A549 (cell line): ENCODE measurements around the gene PTGER3. TPM values are rescaled to one million over a fixed set of nuclear protein-coding genes. Genes with fewer than 3 reads are reported as not detected.
A peak's percentile ranks its signal among the peaks of the same experiment; 100 is the strongest.

Source experiments
- ATAC-seq, 2 experiments: fragments of 200-7000 bp in 1 of 2; fragments of >200 bp in 1 of 2; cut with Nextera tagmentation in 1 of 2; cut with Tn5 transposase in 1 of 2; 3 replicates each; pipeline versions ENCODE4 v1.8.0 to v1.9.1; 2018 to 2020; ENCODE audit warnings: mild to moderate bottlenecking in 1 of 2, moderate library complexity in 1 of 2
- CTCF ChIA-PET: fragments of 300-600 bp; sonication (Branson Sonifier 250); formaldehyde crosslinking; extraction: SDS; loops from one replicate; lab custom pipeline; 2021; ENCODE audit warnings: antibody characterized with exemption, inconsistent platforms; lab: Yijun Ruan, JAX
- POLR2A ChIA-PET: fragments of 350-600 bp; formaldehyde crosslinking; extraction: SDS; loops from one replicate; lab custom pipeline; 2021; ENCODE audit warnings: antibody characterized with exemption, inconsistent platforms; lab: Yijun Ruan, JAX
- DNase-seq, 2 experiments: peaks; one replicate each; pipeline versions ENCODE4 v3.0.0 to v3.0.0-alpha.2; 2011 to 2016; ENCODE audit warnings: low read depth in 1 of 2, low spot score in 1 of 2
- FAIRE-seq: peaks from 2 replicates; lab custom pipeline; 2011; peaks lifted over from hg19 to GRCh38; lab: Jason Lieb, UNC
- H3K27ac ChIP-seq, 2 experiments: fragments of >200 bp; sonication (Bioruptor Twin); formaldehyde crosslinking; 3 replicates each; pipeline ENCODE4 v1.5.1; 2016 to 2017
- H3K4me1 ChIP-seq: fragments of >200 bp; sonication (Bioruptor Twin); formaldehyde crosslinking; 3 replicates; pipeline ENCODE4 v1.6.1; 2016
- H3K4me2 ChIP-seq: fragments of >200 bp; sonication (Bioruptor Twin); formaldehyde crosslinking; 3 replicates; pipeline ENCODE4 v1.6.1; 2016
- H3K4me3 ChIP-seq: fragments of >200 bp; sonication (Bioruptor Twin); formaldehyde crosslinking; 3 replicates; pipeline ENCODE4 v1.5.1; 2016
- H3K9me3 ChIP-seq: fragments of >200 bp; sonication (Bioruptor Twin); formaldehyde crosslinking; 3 replicates; pipeline ENCODE4 v1.6.1; 2016
- ATOH8 ChIP-seq: fragments of 250-450 bp; sonication (Bioruptor Pico); IDR thresholded peaks from 2 replicates; pipeline ENCODE4 v1.5.0; 2020; ENCODE audit warnings: low read depth, mild to moderate bottlenecking, moderate library complexity
- CBX8 ChIP-seq: fragments of 200-600 bp; sonication (generic); IDR thresholded peaks from 2 replicates; pipeline ENCODE4 v1.6.1; 2016
- CHD2 ChIP-seq: fragments of 150-350 bp; IDR thresholded peaks from 2 replicates; pipeline ENCODE4 v1.6.1; 2014; ENCODE audit warnings: low read length; ENCODE audit not compliant: partially characterized antibody
- CHD4 ChIP-seq: fragments of 200-600 bp; sonication (generic); IDR thresholded peaks from 2 replicates; pipeline ENCODE4 v1.6.1; 2016; ENCODE audit warnings: antibody characterized with exemption, mild to moderate bottlenecking, borderline replicate concordance
- EHF ChIP-seq: fragments of 250-450 bp; sonication (Bioruptor Pico); IDR thresholded peaks from 2 replicates; pipeline ENCODE4 v1.5.0; 2020; ENCODE audit warnings: mild to moderate bottlenecking
- EHMT2 ChIP-seq: fragments of 200-600 bp; sonication (generic); IDR thresholded peaks from 2 replicates; pipeline ENCODE4 v1.6.1; 2016; ENCODE audit warnings: antibody characterized with exemption, low read depth, mild to moderate bottlenecking, moderate library complexity
- ESRRA ChIP-seq: fragments of 150-350 bp; IDR thresholded peaks from 2 replicates; pipeline ENCODE4 v1.6.1; 2014; ENCODE audit warnings: mild to moderate bottlenecking, low read length, borderline replicate concordance
- FOSB ChIP-seq: fragments of 250-450 bp; sonication (Bioruptor Pico); IDR thresholded peaks from 2 replicates; pipeline ENCODE4 v1.5.0; 2020; ENCODE audit warnings: mild to moderate bottlenecking, moderate library complexity
- FOSL2 ChIP-seq, 2 experiments: fragments of 450-650 bp in 1 of 2; fragments of >200 bp in 1 of 2; sonication (Bioruptor Twin) in 1 of 2; formaldehyde crosslinking; IDR thresholded peaks; 2 replicates each; pipeline versions ENCODE4 v1.5.0 to v1.6.1; 2016 to 2020; ENCODE audit warnings: mild to moderate bottlenecking in 1 of 2, moderate library complexity in 1 of 2
- FOXS1 ChIP-seq: fragments of 250-450 bp; sonication (Bioruptor Pico); IDR thresholded peaks from 2 replicates; pipeline ENCODE4 v1.5.0; 2020; ENCODE audit warnings: mild to moderate bottlenecking, moderate library complexity
- HOXA7 ChIP-seq: fragments of 250-450 bp; sonication (Bioruptor Pico); IDR thresholded peaks from 2 replicates; pipeline ENCODE4 v1.5.0; 2020; ENCODE audit warnings: mild to moderate bottlenecking, moderate library complexity
- KDM5A ChIP-seq: fragments of 200-600 bp; sonication (generic); IDR thresholded peaks from 2 replicates; pipeline ENCODE4 v1.6.1; 2016; ENCODE audit warnings: antibody characterized with exemption, mild to moderate bottlenecking
- MAZ ChIP-seq: fragments of 150-350 bp; IDR thresholded peaks from 2 replicates; pipeline ENCODE4 v1.6.1; 2014; ENCODE audit warnings: antibody characterized with exemption, low read depth, low read length, borderline replicate concordance
- MYC ChIP-seq: IDR thresholded peaks from 2 replicates; pipeline ENCODE4 v1.6.1; 2012; ENCODE audit warnings: mild to moderate bottlenecking, inconsistent platforms, low read length, improper control_type of control experiment, borderline replicate concordance
- NPAS2 ChIP-seq: fragments of 250-450 bp; sonication (Bioruptor Pico); IDR thresholded peaks from 2 replicates; pipeline ENCODE4 v1.8.0; 2022; ENCODE audit warnings: mild to moderate bottlenecking, moderate library complexity, borderline replicate concordance
- PHF8 ChIP-seq: fragments of 200-600 bp; sonication (generic); IDR thresholded peaks from 2 replicates; pipeline ENCODE4 v1.6.1; 2016; ENCODE audit warnings: low read depth, mild to moderate bottlenecking, antibody characterized with exemption, moderate library complexity, borderline replicate concordance
- RARB ChIP-seq: fragments of 250-450 bp; sonication (Bioruptor Pico); IDR thresholded peaks from 2 replicates; pipeline ENCODE4 v1.8.0; 2021; ENCODE audit warnings: mild to moderate bottlenecking, moderate library complexity
- RFX5 ChIP-seq: fragments of 450-650 bp; IDR thresholded peaks from 2 replicates; pipeline ENCODE4 v1.7.1; 2014; ENCODE audit warnings: antibody characterized with exemption, mild to moderate bottlenecking, moderate library complexity
- RNF2 ChIP-seq: fragments of 200-600 bp; sonication (generic); IDR thresholded peaks from 2 replicates; pipeline ENCODE4 v1.6.1; 2016; ENCODE audit warnings: low read depth, mild to moderate bottlenecking, antibody characterized with exemption, moderate library complexity, borderline replicate concordance
- SREBF2 ChIP-seq: fragments of 450-650 bp; IDR thresholded peaks from 2 replicates; pipeline ENCODE4 v1.6.1; 2014; ENCODE audit warnings: mild to moderate bottlenecking, moderate library complexity
- TP53 ChIP-seq: fragments of 250-450 bp; sonication (Bioruptor Pico); IDR thresholded peaks from 2 replicates; pipeline ENCODE4 v1.5.0; 2021; ENCODE audit warnings: mild to moderate bottlenecking, moderate library complexity
- ZSCAN20 ChIP-seq: fragments of 250-450 bp; sonication (Bioruptor Pico); IDR thresholded peaks from 2 replicates; pipeline ENCODE4 v1.8.0; 2022; ENCODE audit warnings: mild to moderate bottlenecking, moderate library complexity
- WGBS: methylation state at CpG from one replicate; pipeline ENCODE4 v1.1.6; 2017; ENCODE audit errors: missing lambda C conversion rate; 5-methylcytosine and 5-hydroxymethylcytosine counted together
- polyA plus RNA-seq, 4 experiments: library from polyadenylated mRNA; depleted of rRNA in 3 of 4; stranded (reverse); fragments of >200 nt; fragmentation: RNase III in 1 of 4; extraction: RNeasy Plus Mini Kit Qiagen cat#74134 plus additional on column Dnase treatment in 1 of 4; gene quantifications; 2 replicates in 3 of 4; 3 replicates in 1 of 4; pipeline ENCODE4 v1.2.3, GENCODE V29; 2011 to 2017
- TF ChIP-seq, protein P1 (sequence below): fragments of >200 bp; sonication (Bioruptor Twin); formaldehyde crosslinking; IDR thresholded peaks from 2 replicates; pipeline ENCODE4 v1.6.1; 2016

PTGER3 gene
- polyA plus RNA-seq, 2 of the 4 experiments (the other 2 are of a cell fraction): not detected

- Histone ChIP-seq H3K9me3 (no peaks in the 10 kb centered on the region), H3K27ac (no peak overlapping the region), H3K4me3 (no peak overlapping the region), H3K4me2 (no peak overlapping the region), H3K4me1 (no peaks in the 10 kb centered on the region)
- FAIRE-seq (no peak), DNase-seq (no peak), ATAC-seq (peak; percentile 13 to 37; a peak in 4 of 6 replicates)
- POLR2A ChIA-PET: no interaction called here
- CTCF ChIA-PET: no interaction called here
- TF ChIP-seq CHD4: no peak
- TF ChIP-seq PHF8: no peak
- TF ChIP-seq RNF2: no peak
- TF ChIP-seq EHMT2: no peak
- TF ChIP-seq NPAS2: no peak
- TF ChIP-seq FOXS1 (CRISPR knock-in tag): no peak
- no peak for TF ChIP-seq MYC
- no peak for TF ChIP-seq ATOH8
- TF ChIP-seq KDM5A: no peak
- no peak for TF ChIP-seq CHD2
- no peak for TF ChIP-seq MAZ
- TF ChIP-seq EHF: no peak
- TF ChIP-seq FOSB (CRISPR knock-in tag): no peak
- WGBS: 86% methylated on average over 7 of the region's 15 CpGs
Observed at GRCh38 chr1:71054281-71054731, 6.7 kb upstream of the PTGER3 start.

- ChIA-PET CTCF (no interaction called here), POLR2A (no interaction called here)
- Histone ChIP-seq H3K27ac (no peak overlapping the region), H3K9me3 (no peaks in the 10 kb centered on the region), H3K4me3 (no peak overlapping the region), H3K4me1 (no peaks in the 10 kb centered on the region), H3K4me2 (no peak overlapping the region)
- ATAC-seq (peak; percentile 35 to 46; a peak in 2 of 6 replicates), DNase-seq (no peak), FAIRE-seq (no peak)
- 48% methylated on average over 4 of the region's 7 CpGs for WGBS
- TF ChIP-seq TP53: no peak
- no peak for TF ChIP-seq RARB (CRISPR knock-in tag)
- TF ChIP-seq RFX5: no peak
- TF ChIP-seq SREBF2: no peak
Observed at GRCh38 chr1:71053758-71054157, 6.1 kb upstream of the PTGER3 start.

DNA sequence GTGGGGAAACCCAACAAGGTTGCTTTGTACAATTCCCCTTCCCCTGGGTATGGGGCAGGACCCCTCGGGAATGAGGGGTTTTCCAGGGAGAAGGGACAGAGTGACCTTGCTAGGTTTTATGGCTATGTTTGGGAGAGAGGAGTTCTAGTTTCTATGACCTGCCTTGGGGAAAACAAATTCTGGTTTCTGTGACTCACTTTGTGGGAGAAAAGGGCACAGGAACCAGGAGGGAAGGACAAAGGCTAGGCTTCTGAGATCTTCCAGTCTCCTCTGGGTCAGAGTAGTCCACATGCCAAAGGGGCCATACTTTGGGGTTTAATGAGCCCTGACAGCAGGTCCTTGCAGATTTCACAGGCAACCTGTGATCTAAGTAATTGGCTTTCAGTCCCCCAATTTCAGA, 5.5 kb upstream of the PTGER3 start:
- Histone ChIP-seq H3K27ac (no peak overlapping the region), H3K4me2 (no peak overlapping the region), H3K4me1 (no peaks in the 10 kb centered on the region), H3K4me3 (no peak overlapping the region), H3K9me3 (no peaks in the 10 kb centered on the region)
- TF ChIP-seq ZSCAN20 (CRISPR knock-in tag) (no peak), CBX8 (no peak), MYC (no peak), SREBF2 (no peak), EHF (no peak), ESRRA (no peak), HOXA7 (CRISPR knock-in tag) (no peak), FOSL2 (IDR thresholded peaks at IDR 0.05) (no peak), FOSL2 (CRISPR knock-in tag; IDR thresholded peaks at IDR 0.05) (no peak), RFX5 (no peak), FOSB (CRISPR knock-in tag) (no peak)
- TF ChIP-seq, protein P1, sequence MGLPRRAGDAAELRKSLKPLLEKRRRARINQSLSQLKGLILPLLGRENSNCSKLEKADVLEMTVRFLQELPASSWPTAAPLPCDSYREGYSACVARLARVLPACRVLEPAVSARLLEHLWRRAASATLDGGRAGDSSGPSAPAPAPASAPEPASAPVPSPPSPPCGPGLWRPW: no peak
- FAIRE-seq: no peak
- 0% methylated on average over 1 of the region's 1 CpG for WGBS
- ATAC-seq: peak in 1 of 2 experiments; percentile 9; a peak in 2 of 6 replicates
- ChIA-PET POLR2A (no interaction called here), CTCF (no interaction called here)
- no peak for DNase-seq
